Aorta (tissue), 5 donors: ENCODE measurements around the gene LATS2. TPM values are rescaled to one million over a fixed set of nuclear protein-coding genes. Genes with fewer than 3 reads are reported as not detected.
"Not testable (repeated sequence)": the region's sequence is repeated elsewhere in the genome, so short reads cannot be mapped to it uniquely, and the experiment has no call there.

Experiments
- ATAC-seq: fragments of 200-7000 bp; cut with Tn5 transposase; one replicate; pipeline ENCODE4 v1.9.1; 2022; ENCODE audit warnings: moderate library complexity; ENCODE audit not compliant: low FRiP score
- DNase-seq, 2 donors: peaks; one replicate each; pipeline ENCODE4 v3.0.0-alpha.2; 2020
- H3K27ac ChIP-seq, 2 donors: one replicate each; pipeline ENCODE4 v1.5.1; 2013; ENCODE audit warnings: low read length in 2 of 2, mild to moderate bottlenecking in 2 of 2, moderate library complexity in 2 of 2, control low read depth in 1 of 2, inconsistent platforms in 1 of 2, low read depth in 1 of 2
- H3K27me3 ChIP-seq, 2 donors: one replicate each; pipeline ENCODE4 v1.6.1; 2013; ENCODE audit warnings: control low read depth in 1 of 2, low read length in 1 of 2, mild to moderate bottlenecking in 1 of 2, moderate library complexity in 1 of 2; ENCODE audit not compliant: insufficient read depth in 2 of 2, control insufficient read depth in 1 of 2
- H3K36me3 ChIP-seq, 2 donors: one replicate each; pipeline ENCODE4 v1.6.1; 2013; ENCODE audit warnings: control low read depth in 1 of 2, low read length in 1 of 2, mild to moderate bottlenecking in 1 of 2; ENCODE audit not compliant: insufficient read depth in 2 of 2, control insufficient read depth in 1 of 2
- H3K4me1 ChIP-seq, 2 donors: one replicate each; pipeline ENCODE4 v1.6.1; 2013; ENCODE audit warnings: low read length in 2 of 2, control low read depth in 1 of 2, mild to moderate bottlenecking in 1 of 2, moderate library complexity in 1 of 2; ENCODE audit not compliant: insufficient read depth in 2 of 2, control insufficient read depth in 1 of 2
- H3K4me3 ChIP-seq, 2 donors: one replicate each; pipeline ENCODE4 v1.5.1; 2013; ENCODE audit warnings: low read length in 2 of 2, control low read depth in 1 of 2, mild to moderate bottlenecking in 1 of 2
- H3K9me3 ChIP-seq: one replicate; pipeline ENCODE4 v1.6.1; 2013; ENCODE audit warnings: mild to moderate bottlenecking, low read length; ENCODE audit not compliant: control insufficient read depth
- WGBS, 2 donors: extraction: QIAGEN DNeasy Blood & Tissue Kit; methylation state at CpG; one replicate each; pipeline ENCODE4 v1.1.7; 2013; 5-methylcytosine and 5-hydroxymethylcytosine counted together
- intact Hi-C, 2 donors: fragments of 100-400 bp; cut with DNase I; formaldehyde crosslinking; loops; one replicate each; pipeline versions ENCODE4 v1.14.2 to v1.15.0; 2022
- polyA plus RNA-seq, 2 donors: library from polyadenylated mRNA; stranded (reverse); fragments of 200-250 nt; gene quantifications; one replicate each; pipeline ENCODE4 v1.2.3, GENCODE V29; 2013
- total RNA-seq, 2 donors: library from RNA; stranded (reverse); fragmentation: NEBNext Ultra II Directional; extraction: Animal tissue kit (Norgen Biotek cat#: 25700); gene quantifications; one replicate each; pipeline ENCODE4 v1.2.1, GENCODE V29; 2021
- donor health status: healthy with polysubstance abuse.
- donor health status: Bipolar disorder and iron deficiency.
- donor health status: DM: no; HTN: no; CAD: no.
- donor health status: DM: no; HTN: no; CAD: no.
- donor health status: DM: yes; HTN: yes; CAD: no.

LATS2 gene
- total and polyA plus RNA-seq, 4 donors: 9.5 to 64.6 (median 32.2) TPM

DNA sequence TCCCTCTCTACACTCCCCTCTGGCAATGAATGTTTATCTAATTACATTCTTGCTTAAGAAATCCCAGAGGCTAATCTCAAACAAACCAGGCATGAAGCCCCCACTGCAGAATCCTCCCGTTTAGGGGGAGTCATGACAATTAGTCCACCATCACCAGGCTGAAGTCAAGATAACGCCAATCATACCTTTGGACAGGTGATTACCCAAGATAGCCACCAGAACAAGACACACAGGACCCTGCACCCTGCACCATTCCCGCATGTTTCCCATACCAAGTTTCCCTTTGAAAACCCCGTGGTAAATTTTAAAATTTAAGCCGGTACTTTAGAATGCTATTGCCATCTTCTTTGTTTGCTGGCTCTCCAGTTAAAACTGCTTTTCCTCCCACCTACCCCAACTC, 94.0 kb downstream of the LATS2 start:
- intact Hi-C loops: no loop called here
- no peak for ATAC-seq
- WGBS, 2 donors: 78 to 85% methylated on average over 5 of the region's 5 CpGs

DNA sequence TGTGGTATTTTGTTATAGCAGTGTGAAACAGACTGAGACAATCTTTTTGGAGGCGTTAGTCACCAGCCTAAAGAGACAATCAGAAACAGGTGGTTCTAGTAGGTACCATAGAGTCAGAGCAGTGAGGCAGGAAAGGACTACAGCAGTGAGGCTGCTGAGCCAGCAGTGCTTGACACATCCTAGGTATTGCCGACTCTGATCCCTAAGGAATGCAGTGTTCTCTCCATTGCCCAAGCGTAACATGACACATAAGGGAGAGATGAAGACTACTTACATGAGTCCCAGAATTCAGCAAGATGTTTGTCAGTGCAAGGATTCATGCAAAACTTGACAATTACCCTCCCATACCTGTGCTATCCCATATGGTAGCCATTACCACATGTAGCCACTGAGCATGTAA, 96.5 kb downstream of the LATS2 start:
- H3K4me3 ChIP-seq: no peak overlapping the region
- no peak overlapping the region for H3K27ac ChIP-seq
- H3K27me3 ChIP-seq: no peaks in the 10 kb centered on the region
- DNase-seq (no peak), ATAC-seq (no peak)
- intact Hi-C loops: no loop called here
- H3K4me1 ChIP-seq: no peaks in the 10 kb centered on the region
- 81 to 85% methylated on average over 3 of the region's 3 CpGs for WGBS, 2 donors
- no peaks in the 10 kb centered on the region for H3K9me3 ChIP-seq
- no peaks in the 10 kb centered on the region for H3K36me3 ChIP-seq

More for the DNA sequence above, 94.0 kb downstream of the LATS2 start:
- Histone ChIP-seq H3K4me1 (no peaks in the 10 kb centered on the region), H3K4me3 (no peak overlapping the region), H3K27ac (no peak overlapping the region), H3K27me3 (no peaks in the 10 kb centered on the region), H3K36me3 (no peaks in the 10 kb centered on the region), H3K9me3 (no peaks in the 10 kb centered on the region)
- DNase-seq: no peak

GRCh38 chr13:20961663-20962062, 99.7 kb downstream of the LATS2 start:
- H3K4me1 ChIP-seq, ATAC-seq, DNase-seq, H3K9me3 ChIP-seq, H3K36me3 ChIP-seq, H3K27ac ChIP-seq, H3K4me3 ChIP-seq, H3K27me3 ChIP-seq, intact Hi-C loops: not testable (repeated sequence)
- WGBS, 2 donors: 88 to 91% methylated on average over 10 of the region's 10 CpGs

DNA sequence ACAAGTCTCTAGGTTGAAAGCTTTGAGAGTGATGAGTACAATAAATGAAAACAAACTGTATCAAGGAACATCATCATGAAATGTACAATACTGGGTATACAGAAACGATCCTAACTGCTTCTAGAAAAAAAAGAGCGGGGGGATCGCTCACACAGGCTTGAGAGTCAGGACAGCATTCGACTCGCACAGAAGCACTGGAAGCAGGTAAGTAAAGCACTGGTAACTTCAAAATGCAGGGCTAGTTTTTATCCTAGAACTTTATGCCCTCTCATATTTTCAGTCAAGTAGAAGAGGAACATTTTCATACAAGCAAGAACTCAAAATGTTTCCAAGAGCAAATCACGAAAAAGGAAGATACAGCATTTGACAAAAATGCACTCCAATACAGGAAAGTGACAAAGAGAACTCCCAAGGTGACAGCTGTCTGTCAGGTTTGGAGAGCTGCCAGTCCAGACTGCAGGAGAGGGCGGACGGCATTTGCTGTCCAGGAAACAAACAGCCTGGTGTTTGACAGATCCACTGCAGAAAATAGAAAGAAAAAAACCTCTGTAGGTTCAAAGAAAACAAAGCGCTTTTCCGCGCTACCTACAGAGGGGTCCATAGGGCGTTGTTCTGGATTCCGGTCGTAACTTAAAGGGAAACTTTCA, 100.6 kb downstream of the LATS2 start:
- ATAC-seq: no peak
- intact Hi-C loops: no loop called here

GRCh38 chr13:20957049-20957620, 104.3 kb downstream of the LATS2 start:
- intact Hi-C loops, H3K4me3 ChIP-seq, H3K27ac ChIP-seq, H3K9me3 ChIP-seq, H3K27me3 ChIP-seq, H3K36me3 ChIP-seq, H3K4me1 ChIP-seq, ATAC-seq, DNase-seq: not testable (repeated sequence)
- 92 to 94% methylated on average over 10 of the region's 10 CpGs for WGBS, 2 donors

More for the DNA sequence above, 100.6 kb downstream of the LATS2 start:
- no peak overlapping the region for H3K27ac ChIP-seq
- no peaks in the 10 kb centered on the region for H3K9me3 ChIP-seq
- no peaks in the 10 kb centered on the region for H3K27me3 ChIP-seq
- H3K36me3 ChIP-seq: no peaks in the 10 kb centered on the region
- 50% methylated on average over 14 of the region's 14 CpGs for WGBS, 2 donors
- no peaks in the 10 kb centered on the region for H3K4me1 ChIP-seq
- DNase-seq: no peak
- H3K4me3 ChIP-seq: no peak overlapping the region

DNA sequence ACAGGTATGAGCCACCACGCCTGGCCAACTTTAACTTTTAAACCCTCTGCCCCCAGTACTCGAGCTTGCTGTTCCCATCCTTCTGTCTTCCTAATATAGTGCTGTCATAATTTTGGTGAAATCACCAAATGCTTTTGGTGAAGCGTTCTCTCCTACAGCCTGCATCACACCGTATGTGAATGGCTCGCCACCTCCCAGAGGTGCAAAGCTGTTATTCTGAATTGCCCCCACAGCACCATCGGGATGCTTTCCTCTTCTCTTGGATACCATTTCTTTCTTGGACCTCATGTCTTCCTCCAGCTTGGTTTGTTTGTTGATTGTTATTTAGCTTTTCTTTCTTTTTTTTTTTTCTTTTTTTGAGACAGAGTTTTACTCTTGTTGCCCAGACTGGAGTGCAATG, 105.9 kb downstream of the LATS2 start:
- Histone ChIP-seq H3K4me3 (no peak overlapping the region), H3K27ac (no peak overlapping the region), H3K27me3 (peaks cover 0 to 2% of the 10 kb centered on the region in 2 donors), H3K9me3 (no peaks in the 10 kb centered on the region), H3K36me3 (no peaks in the 10 kb centered on the region), H3K4me1 (no peaks in the 10 kb centered on the region)
- ATAC-seq: no peak
- 89 to 90% methylated on average over 6 of the region's 6 CpGs for WGBS, 2 donors
- intact Hi-C loops: no loop called here
- no peak for DNase-seq

DNA sequence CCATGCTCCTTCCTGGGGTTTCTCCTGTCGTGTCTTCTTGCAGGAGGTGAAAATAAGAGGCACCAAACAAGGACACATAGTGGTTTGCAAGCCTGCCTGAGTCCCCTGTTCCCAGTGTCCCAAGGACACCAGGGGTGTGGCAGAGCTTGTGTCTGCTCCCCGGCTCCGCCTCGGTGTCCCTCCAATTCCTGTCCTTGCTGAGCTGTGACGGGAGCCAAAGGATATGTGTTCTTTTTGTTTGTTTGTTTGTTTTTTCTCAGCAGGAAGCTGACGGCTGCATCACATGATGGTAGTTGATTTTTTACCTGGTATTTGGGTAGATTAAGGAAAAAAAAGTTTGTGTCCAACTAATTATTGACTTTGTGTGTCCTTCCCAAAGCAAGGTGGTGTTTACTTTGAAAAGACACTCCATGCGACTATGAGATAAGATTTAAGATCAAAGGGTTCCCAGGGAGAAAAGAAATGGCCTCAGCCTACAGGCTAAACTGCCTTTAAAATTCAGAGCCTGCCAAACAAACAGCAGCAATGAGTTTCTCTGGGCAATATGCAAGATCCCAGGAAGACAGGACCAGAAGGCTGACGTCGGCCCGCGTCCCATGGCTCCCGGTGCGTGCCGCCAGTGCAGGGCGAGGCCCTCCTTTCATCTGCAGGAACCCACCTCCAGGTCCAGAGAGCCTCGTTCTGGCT, 108.0 kb downstream of the LATS2 start:
- Histone ChIP-seq H3K27ac (no peak overlapping the region), H3K4me3 (no peak overlapping the region), H3K27me3 (peaks cover 0 to 2% of the 10 kb centered on the region in 2 donors), H3K9me3 (no peaks in the 10 kb centered on the region), H3K4me1 (no peaks in the 10 kb centered on the region), H3K36me3 (no peaks in the 10 kb centered on the region)
- 66% methylated on average over 16 of the region's 16 CpGs for WGBS, 2 donors
- intact Hi-C loops: no loop called here
- DNase-seq: no peak
- ATAC-seq: no peak

DNA sequence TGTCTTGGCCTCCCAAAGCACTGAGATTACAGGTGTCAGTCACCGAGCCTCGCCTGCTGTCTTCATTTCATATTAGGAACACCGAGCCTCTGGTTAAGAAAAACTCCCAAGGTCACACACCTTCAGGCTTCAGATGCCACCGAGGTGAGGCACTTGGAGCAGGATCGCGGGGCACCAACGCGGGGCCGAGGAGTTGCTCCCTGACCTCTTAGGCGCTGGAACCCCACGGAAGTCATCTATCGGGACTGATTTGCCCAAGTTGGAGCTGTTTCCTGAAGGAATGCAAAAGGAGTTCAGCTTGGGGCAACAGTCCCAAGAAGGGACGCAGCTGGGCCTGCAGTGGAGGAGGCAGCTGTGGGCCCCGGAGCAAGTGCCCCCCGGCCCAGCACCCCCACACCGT, 108.5 kb downstream of the LATS2 start:
- Histone ChIP-seq H3K9me3 (no peaks in the 10 kb centered on the region), H3K27me3 (peaks cover 0 to 2% of the 10 kb centered on the region in 2 donors), H3K36me3 (no peaks in the 10 kb centered on the region), H3K4me3 (no peak overlapping the region), H3K4me1 (no peaks in the 10 kb centered on the region), H3K27ac (no peak overlapping the region)
- WGBS, 2 donors: 75 to 80% methylated on average over 16 of the region's 16 CpGs
- ATAC-seq: no peak
- intact Hi-C loops: no loop called here
- DNase-seq: no peak

DNA sequence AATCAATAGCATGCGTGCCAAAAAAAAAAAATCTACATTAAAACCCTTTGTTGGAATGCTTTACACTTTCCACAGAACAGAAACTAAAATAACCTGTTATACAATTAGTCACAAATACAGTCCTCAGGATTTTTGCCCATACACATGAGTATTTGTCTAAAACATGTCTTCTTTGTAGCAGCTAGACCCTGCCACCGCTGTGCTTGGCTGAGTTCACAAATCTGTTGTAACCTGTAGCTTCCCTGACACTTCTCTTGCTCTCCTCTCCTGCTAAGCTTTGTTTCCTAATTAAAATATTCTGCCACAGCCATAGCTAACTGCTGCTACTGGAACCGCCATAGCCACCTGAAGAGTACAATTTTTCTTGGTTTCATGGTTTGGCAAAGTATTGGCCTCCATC, 113.4 kb downstream of the LATS2 start:
- not testable (repeated sequence) for DNase-seq, H3K9me3 ChIP-seq, ATAC-seq, H3K27me3 ChIP-seq, H3K4me1 ChIP-seq, H3K4me3 ChIP-seq, H3K27ac ChIP-seq, H3K36me3 ChIP-seq
- intact Hi-C loops: loop anchor here in 1 of 2 donors (5.0 kb wide), 1 partner anchor 349 kb away; no protein-coding TSS in a partner anchor
- WGBS, 2 donors: 66 to 80% methylated on average over 3 of the region's 3 CpGs
